ENCODE measurements around the gene MTARC1. TPM values are rescaled to one million over a fixed set of nuclear protein-coding genes. Genes with fewer than 3 reads are reported as not detected.

MTARC1 gene
- total RNA-seq, 4 donors from 2014 or later: 4.2 to 6.6 (median 5.1) TPM

DNA sequence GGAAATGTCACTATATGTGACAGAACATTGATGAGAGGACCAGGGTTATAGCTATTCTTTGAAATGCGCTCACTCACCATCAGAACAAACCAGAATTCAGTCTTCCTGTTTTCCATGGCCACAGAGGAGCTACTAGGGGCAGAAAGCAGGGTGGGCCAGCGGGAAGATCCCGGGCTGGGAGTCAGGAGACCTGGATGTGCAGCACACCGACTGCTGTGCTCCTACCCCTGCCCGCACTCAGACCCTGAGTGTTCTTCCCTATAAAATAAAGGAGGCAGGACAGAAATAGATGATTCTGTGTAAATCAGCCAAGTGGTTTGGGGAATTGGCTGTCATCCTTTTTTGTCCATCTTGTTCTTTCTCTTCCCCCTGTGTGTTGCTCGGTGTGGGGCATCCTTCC is 21.0 kb downstream of the MTARC1 start:
- TF ChIP-seq EP300 (IDR thresholded peaks at IDR 0.05) (no peak), POLR2AphosphoS5 (IDR thresholded peaks at IDR 0.05) (no peak), POLR2A (IDR thresholded peaks at IDR 0.05; ENCODE audit: low read depth) (no peak)
- TF ChIP-seq, protein P1, sequence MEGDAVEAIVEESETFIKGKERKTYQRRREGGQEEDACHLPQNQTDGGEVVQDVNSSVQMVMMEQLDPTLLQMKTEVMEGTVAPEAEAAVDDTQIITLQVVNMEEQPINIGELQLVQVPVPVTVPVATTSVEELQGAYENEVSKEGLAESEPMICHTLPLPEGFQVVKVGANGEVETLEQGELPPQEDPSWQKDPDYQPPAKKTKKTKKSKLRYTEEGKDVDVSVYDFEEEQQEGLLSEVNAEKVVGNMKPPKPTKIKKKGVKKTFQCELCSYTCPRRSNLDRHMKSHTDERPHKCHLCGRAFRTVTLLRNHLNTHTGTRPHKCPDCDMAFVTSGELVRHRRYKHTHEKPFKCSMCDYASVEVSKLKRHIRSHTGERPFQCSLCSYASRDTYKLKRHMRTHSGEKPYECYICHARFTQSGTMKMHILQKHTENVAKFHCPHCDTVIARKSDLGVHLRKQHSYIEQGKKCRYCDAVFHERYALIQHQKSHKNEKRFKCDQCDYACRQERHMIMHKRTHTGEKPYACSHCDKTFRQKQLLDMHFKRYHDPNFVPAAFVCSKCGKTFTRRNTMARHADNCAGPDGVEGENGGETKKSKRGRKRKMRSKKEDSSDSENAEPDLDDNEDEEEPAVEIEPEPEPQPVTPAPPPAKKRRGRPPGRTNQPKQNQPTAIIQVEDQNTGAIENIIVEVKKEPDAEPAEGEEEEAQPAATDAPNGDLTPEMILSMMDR (IDR thresholded peaks at IDR 0.05): no peak
- H3K36me3 ChIP-seq: peaks cover 0 to 5% (median 0%) of the 10 kb centered on the region in 4 donors
- no peaks in the 10 kb centered on the region for H3K9me3 ChIP-seq
- intact Hi-C loops (cut with DNase I): no loop called here
- H3K4me1 ChIP-seq: peaks cover 0 to 39% (median 26%) of the 10 kb centered on the region in 4 donors
- H3K27me3 ChIP-seq: no peaks in the 10 kb centered on the region
- WGBS: 82% methylated on average over 6 of the region's 6 CpGs
- H3K4me3 ChIP-seq: no peak overlapping the region
- H3K27ac ChIP-seq (replicated peaks in 1 of 4): no peak overlapping the region
- no peak for DNase-seq (ENCODE audit: extremely low spot score)

DNA sequence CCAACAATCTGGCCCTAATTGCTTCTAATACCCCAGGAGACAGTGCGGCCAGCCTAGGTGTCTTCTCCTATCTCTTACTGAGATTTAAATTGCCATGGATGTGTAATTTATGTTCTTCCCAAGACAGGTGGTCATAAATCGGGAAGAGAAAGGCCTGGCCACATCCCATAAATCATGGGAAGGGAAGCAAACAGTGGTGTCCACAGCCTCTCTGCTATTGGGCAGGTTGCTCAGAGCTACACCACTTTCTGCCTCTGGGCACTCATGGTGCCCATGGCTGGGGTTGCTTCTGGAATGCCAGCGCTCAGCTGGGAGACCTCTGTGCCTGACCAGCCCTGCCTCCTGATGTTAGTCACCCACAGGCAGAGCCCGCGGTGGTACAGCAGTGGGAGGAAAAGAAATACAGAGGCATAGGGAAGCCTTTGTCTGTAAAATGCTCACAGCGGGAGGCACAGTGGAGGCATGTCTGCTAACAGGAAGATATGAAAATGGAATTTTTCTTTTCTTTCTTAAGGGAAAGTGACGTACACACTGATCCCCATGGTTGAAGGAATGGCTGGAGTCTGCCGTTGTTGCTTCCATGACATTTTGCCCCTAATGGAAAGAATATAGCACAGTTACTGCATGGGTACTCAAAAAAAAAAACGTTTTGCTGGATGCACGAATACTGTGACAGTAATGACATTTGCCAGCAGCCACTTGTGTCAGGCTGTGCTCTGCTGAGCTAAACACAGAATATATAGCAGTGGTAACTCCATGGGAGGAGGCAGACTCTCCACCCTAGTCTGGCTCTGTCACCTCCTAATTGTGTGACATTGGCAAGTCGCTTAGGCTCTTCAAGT is 21.9 kb downstream of the MTARC1 start:
- TF ChIP-seq POLR2AphosphoS5 (IDR thresholded peaks at IDR 0.05) (no peak), POLR2A (IDR thresholded peaks at IDR 0.05; ENCODE audit: low read depth) (no peak), EP300 (IDR thresholded peaks at IDR 0.05) (no peak)
- TF ChIP-seq, protein P1 (IDR thresholded peaks at IDR 0.05): no peak
- intact Hi-C loops (cut with DNase I): no loop called here
- H3K4me3 ChIP-seq: no peak overlapping the region
- WGBS: 84% methylated on average over 11 of the region's 11 CpGs
- H3K27ac ChIP-seq (replicated peaks in 1 of 4): no peak overlapping the region
- H3K4me1 ChIP-seq: peaks cover 0 to 31% (median 18%) of the 10 kb centered on the region in 4 donors
- no peak for DNase-seq (ENCODE audit: extremely low spot score)
- no peaks in the 10 kb centered on the region for H3K9me3 ChIP-seq
- H3K36me3 ChIP-seq: peaks cover 0 to 8% (median 2%) of the 10 kb centered on the region in 4 donors
- no peaks in the 10 kb centered on the region for H3K27me3 ChIP-seq

DNA sequence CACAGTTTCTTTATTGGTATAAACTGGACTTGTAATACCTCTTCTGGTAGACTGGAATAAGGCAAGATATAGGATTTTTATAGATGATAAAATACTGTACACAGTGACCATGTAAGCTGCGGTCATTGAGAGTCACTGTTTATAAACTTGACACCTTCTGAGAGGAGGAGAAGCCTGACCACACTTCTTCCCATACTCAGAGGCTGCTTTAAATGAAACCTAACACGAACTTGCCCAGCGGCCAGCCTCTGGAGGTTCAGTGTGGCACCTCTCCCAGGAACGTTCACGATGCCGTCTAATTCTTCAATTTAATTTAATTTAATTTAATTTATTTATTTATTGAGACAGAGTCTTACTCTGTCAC is 22.5 kb downstream of the MTARC1 start:
- no peak overlapping the region for H3K27ac ChIP-seq (replicated peaks in 1 of 4)
- intact Hi-C loops (cut with DNase I): no loop called here
- no peaks in the 10 kb centered on the region for H3K27me3 ChIP-seq
- DNase-seq (ENCODE audit: extremely low spot score): no peak
- H3K4me1 ChIP-seq: peaks cover 0 to 25% (median 14%) of the 10 kb centered on the region in 4 donors
- no peaks in the 10 kb centered on the region for H3K9me3 ChIP-seq
- H3K4me3 ChIP-seq: no peak overlapping the region
- TF ChIP-seq, protein P1 (IDR thresholded peaks at IDR 0.05): no peak
- no peak for TF ChIP-seq POLR2A (IDR thresholded peaks at IDR 0.05; ENCODE audit: low read depth)
- no peak for TF ChIP-seq POLR2AphosphoS5 (IDR thresholded peaks at IDR 0.05)
- no peak for TF ChIP-seq EP300 (IDR thresholded peaks at IDR 0.05)
- H3K36me3 ChIP-seq: peaks cover 0 to 8% (median 2%) of the 10 kb centered on the region in 4 donors
- WGBS: 93% methylated on average over 6 of the region's 6 CpGs

DNA sequence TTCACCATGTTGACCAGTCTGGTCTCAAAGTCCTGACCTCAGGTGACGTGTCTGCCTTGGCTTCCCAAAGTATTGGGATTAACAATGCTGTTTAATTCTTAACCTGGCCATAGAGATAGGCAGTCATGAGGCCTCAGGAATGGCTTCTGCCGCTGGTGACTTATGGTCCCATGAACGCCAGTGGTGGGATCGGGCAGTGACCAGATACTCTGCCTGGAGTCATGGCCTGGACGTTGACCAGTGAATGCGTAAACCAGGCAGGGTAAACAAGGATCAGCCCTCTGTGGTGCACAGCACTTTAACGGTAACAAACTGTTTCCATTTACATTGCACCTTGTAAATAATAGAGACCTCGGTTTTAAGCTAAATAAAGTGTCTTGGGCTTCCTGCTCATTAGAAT is 23.0 kb downstream of the MTARC1 start:
- no peak overlapping the region for H3K4me3 ChIP-seq
- WGBS: 82% methylated on average over 6 of the region's 8 CpGs
- no peaks in the 10 kb centered on the region for H3K9me3 ChIP-seq
- no peak overlapping the region for H3K27ac ChIP-seq (replicated peaks in 1 of 4)
- H3K27me3 ChIP-seq: no peaks in the 10 kb centered on the region
- intact Hi-C loops (cut with DNase I): loop anchor here (2.0 to 10.0 kb wide), 4 partner anchors 69 to 628 kb away; partner anchors contain the start of gene HLX
- H3K4me1 ChIP-seq: peaks cover 0 to 24% (median 14%) of the 10 kb centered on the region in 4 donors
- no peak for TF ChIP-seq POLR2A (IDR thresholded peaks at IDR 0.05; ENCODE audit: low read depth)
- no peak for TF ChIP-seq EP300 (IDR thresholded peaks at IDR 0.05)
- TF ChIP-seq POLR2AphosphoS5 (IDR thresholded peaks at IDR 0.05): no peak
- TF ChIP-seq, protein P1 (IDR thresholded peaks at IDR 0.05): no peak
- no peak for DNase-seq (ENCODE audit: extremely low spot score)
- peaks cover 0 to 8% (median 2%) of the 10 kb centered on the region in 4 donors for H3K36me3 ChIP-seq

Measured in esophagus muscularis mucosa (tissue), 4 donors.